Keratinocyte (primary cell): ENCODE results near the gene MAN1A2. TPM values are rescaled to one million over a fixed set of nuclear protein-coding genes. Genes with fewer than 3 reads are reported as not detected.

Source experiments
- DNase-seq: peaks from one replicate; pipeline ENCODE4 v3.0.0-alpha.2; 2011; ENCODE audit warnings: low read depth, missing footprints, low spot score
- FAIRE-seq: peaks from 2 replicates; lab custom pipeline; 2011; peaks lifted over from hg19 to GRCh38; lab: Jason Lieb, UNC
- H2AFZ ChIP-seq: 2 replicates; pipeline ENCODE4 v1.6.0; 2012; ENCODE audit warnings: low read length, control low read depth, inconsistent platforms; ENCODE audit not compliant: control insufficient read depth
- H3K27ac ChIP-seq: 2 replicates; pipeline ENCODE4 v1.5.1; 2011; ENCODE audit warnings: low read length; ENCODE audit not compliant: control insufficient read depth, insufficient read depth
- H3K27me3 ChIP-seq: 3 replicates; pipeline ENCODE4 v1.6.0; 2011; ENCODE audit warnings: low read length; ENCODE audit not compliant: control insufficient read depth, insufficient read depth; ENCODE audit errors: extremely low read depth
- H3K36me3 ChIP-seq, 2 experiments: 2 replicates in 1 of 2; 3 replicates in 1 of 2; pipeline ENCODE4 v1.5.1; 2011; ENCODE audit warnings: low read length in 2 of 2, mild to moderate bottlenecking in 1 of 2; ENCODE audit not compliant: control insufficient read depth in 2 of 2, insufficient read depth in 2 of 2; ENCODE audit errors: extremely low read depth in 1 of 2
- H3K4me1 ChIP-seq: 3 replicates; pipeline ENCODE4 v1.5.1; 2011; ENCODE audit warnings: low read length; ENCODE audit not compliant: control insufficient read depth, insufficient read depth; ENCODE audit errors: extremely low read depth
- H3K4me2 ChIP-seq: 3 replicates; pipeline ENCODE4 v1.6.0; 2011; ENCODE audit warnings: low read depth, low read length; ENCODE audit not compliant: control insufficient read depth, insufficient read depth; ENCODE audit errors: extremely low read depth
- H3K4me3 ChIP-seq, 3 experiments: fragments of 200-600 bp in 1 of 3; sonication (generic) in 1 of 3; 2 replicates in 2 of 3; 3 replicates in 1 of 3; pipeline ENCODE4 v1.5.1; 2011 to 2016; ENCODE audit warnings: low read length in 3 of 3, mild to moderate bottlenecking in 3 of 3, control low read depth in 2 of 3, inconsistent platforms in 1 of 3, low read depth in 1 of 3, mixed read lengths in 1 of 3, mixed run types in 1 of 3, moderate library complexity in 1 of 3; ENCODE audit not compliant: control insufficient read depth in 2 of 3, insufficient read depth in 2 of 3; ENCODE audit errors: extremely low read depth in 1 of 3
- H3K79me2 ChIP-seq: 2 replicates; pipeline ENCODE4 v1.6.0; 2012; ENCODE audit warnings: low read length; ENCODE audit not compliant: control insufficient read depth, insufficient read depth
- H3K9ac ChIP-seq: 3 replicates; pipeline ENCODE4 v1.6.0; 2011; ENCODE audit warnings: low read length; ENCODE audit not compliant: control insufficient read depth, insufficient read depth; ENCODE audit errors: extremely low read depth
- H3K9me1 ChIP-seq: 3 replicates; pipeline ENCODE4 v1.6.0; 2011; ENCODE audit warnings: low read length; ENCODE audit not compliant: control insufficient read depth, insufficient read depth; ENCODE audit errors: extremely low read depth
- H3K9me3 ChIP-seq: 2 replicates; pipeline ENCODE4 v1.5.1; 2012; ENCODE audit warnings: low read depth, low read length; ENCODE audit not compliant: control insufficient read depth
- H4K20me1 ChIP-seq: 3 replicates; pipeline ENCODE4 v1.6.0; 2011; ENCODE audit warnings: low read length; ENCODE audit not compliant: control insufficient read depth, insufficient read depth; ENCODE audit errors: extremely low read depth
- EZH2 ChIP-seq: IDR thresholded peaks from one replicate; pipeline ENCODE4 v1.6.1; 2012; ENCODE audit warnings: inconsistent platforms, mild to moderate bottlenecking, low read length, moderate library complexity
- dilution Hi-C: fragments of 300-500 bp; cut with MboI; formaldehyde crosslinking; loops from one replicate; pipeline ENCODE4 v1.7.0; 2020; ENCODE audit warnings: low sequenced_read_pairs; ENCODE audit not compliant: extremely low pct_ligation_motif_present
- polyA plus RNA-seq, 5 experiments: library from polyadenylated mRNA; depleted of rRNA in 3 of 5; stranded (reverse) in 3 of 5; stranded (forward) in 1 of 5; unstranded in 1 of 5; fragments of >200 nt; gene quantifications; 1 replicate in 1 of 5; 2 replicates in 3 of 5; 3 replicates in 1 of 5; pipeline versions ENCODE4 v1.2.1 to v1.2.3, GENCODE V29; 2011 to 2012; ENCODE audit warnings: missing spikeins in 2 of 5, low read depth in 1 of 5, low replicate concordance in 1 of 5
- TF ChIP-seq, protein P1 (sequence below), 3 experiments: IDR thresholded peaks in 1 of 3; conservative IDR thresholded peaks in 1 of 3; optimal IDR thresholded peaks in 1 of 3; 2 replicates in 2 of 3; 3 replicates in 1 of 3; pipeline versions ENCODE3 to v1.5.1; 2011; ENCODE audit warnings: low read length in 3 of 3, mild to moderate bottlenecking in 3 of 3, moderate library complexity in 2 of 3, control low read depth in 1 of 3, inconsistent platforms in 1 of 3; ENCODE audit not compliant: insufficient read depth in 2 of 3; ENCODE audit errors: extremely low read depth in 1 of 3

MAN1A2 gene
- polyA plus RNA-seq, 1 donor (not counting 4 experiments of a cell fraction or from before 2014, with no cell fraction given), result 19.0 TPM

DNA sequence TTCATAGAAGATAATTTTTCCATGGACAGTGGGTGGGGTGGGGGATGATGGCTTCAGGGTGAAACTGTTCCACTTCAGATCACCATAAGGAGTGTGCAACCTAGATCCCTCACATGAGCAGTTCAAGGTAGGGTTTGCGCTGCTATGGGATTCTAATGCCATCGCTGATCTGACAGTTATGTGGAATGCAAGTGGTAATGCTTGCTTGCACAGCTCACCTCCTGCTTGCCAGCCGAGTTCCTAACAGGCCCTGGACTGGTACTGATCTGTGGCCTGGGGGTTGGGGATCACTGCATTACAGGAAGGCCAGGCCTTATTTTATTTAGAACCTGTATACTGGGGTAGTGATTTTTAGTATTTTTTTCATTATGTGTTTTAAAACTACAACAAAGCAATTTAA is 22.0 kb downstream of the MAN1A2 start:
- Histone ChIP-seq H2AFZ (no peak overlapping the region), H3K27me3 (no peaks in the 10 kb centered on the region), H3K4me2 (no peak overlapping the region), H3K9me3 (no peaks in the 10 kb centered on the region), H3K9ac (no peak overlapping the region), H3K79me2 (peaks cover 36% of the 10 kb centered on the region), H3K9me1 (no peaks in the 10 kb centered on the region), H3K4me3 (no peak overlapping the region), H4K20me1 (no peaks in the 10 kb centered on the region), H3K27ac (no peak overlapping the region), H3K36me3 (no peaks in the 10 kb centered on the region), H3K4me1 (no peaks in the 10 kb centered on the region)
- FAIRE-seq, result no peak
- dilution Hi-C loops, result no loop called here
- DNase-seq, result no peak
- no peak for TF ChIP-seq EZH2
- TF ChIP-seq, protein P1, sequence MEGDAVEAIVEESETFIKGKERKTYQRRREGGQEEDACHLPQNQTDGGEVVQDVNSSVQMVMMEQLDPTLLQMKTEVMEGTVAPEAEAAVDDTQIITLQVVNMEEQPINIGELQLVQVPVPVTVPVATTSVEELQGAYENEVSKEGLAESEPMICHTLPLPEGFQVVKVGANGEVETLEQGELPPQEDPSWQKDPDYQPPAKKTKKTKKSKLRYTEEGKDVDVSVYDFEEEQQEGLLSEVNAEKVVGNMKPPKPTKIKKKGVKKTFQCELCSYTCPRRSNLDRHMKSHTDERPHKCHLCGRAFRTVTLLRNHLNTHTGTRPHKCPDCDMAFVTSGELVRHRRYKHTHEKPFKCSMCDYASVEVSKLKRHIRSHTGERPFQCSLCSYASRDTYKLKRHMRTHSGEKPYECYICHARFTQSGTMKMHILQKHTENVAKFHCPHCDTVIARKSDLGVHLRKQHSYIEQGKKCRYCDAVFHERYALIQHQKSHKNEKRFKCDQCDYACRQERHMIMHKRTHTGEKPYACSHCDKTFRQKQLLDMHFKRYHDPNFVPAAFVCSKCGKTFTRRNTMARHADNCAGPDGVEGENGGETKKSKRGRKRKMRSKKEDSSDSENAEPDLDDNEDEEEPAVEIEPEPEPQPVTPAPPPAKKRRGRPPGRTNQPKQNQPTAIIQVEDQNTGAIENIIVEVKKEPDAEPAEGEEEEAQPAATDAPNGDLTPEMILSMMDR (optimal IDR thresholded peaks at IDR 0.05 in 1 of 3, IDR thresholded peaks at IDR 0.05 in 1 of 3, conservative IDR thresholded peaks at IDR 0.05 in 1 of 3; ENCODE audit: extremely low read depth in 1 of 3, insufficient read depth in 2 of 3, low read length in 3 of 3), result no peak

DNA sequence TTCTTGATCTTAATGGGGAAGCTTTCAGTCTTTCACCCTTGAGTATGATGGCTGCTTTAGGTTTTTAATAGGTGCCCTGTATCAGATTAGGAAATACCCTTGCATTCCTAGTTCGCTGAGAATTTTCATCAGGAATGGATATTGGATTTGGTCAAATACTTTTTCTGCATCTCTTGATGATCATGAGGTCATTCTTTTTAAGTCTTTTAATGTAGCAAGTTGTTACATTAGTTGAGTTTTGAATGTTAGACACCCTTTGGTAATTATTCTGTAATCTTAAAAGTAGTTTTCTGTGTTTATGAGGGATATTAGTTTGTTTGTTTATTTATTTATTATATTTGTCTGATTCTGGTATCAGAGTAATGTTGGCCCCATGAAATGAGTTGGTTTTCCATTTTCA is 22.5 kb downstream of the MAN1A2 start:
- H3K27me3 ChIP-seq, result no peaks in the 10 kb centered on the region
- DNase-seq (no peak), FAIRE-seq (no peak)
- no peak overlapping the region for H3K27ac ChIP-seq
- H3K4me3 ChIP-seq, result no peak overlapping the region
- H4K20me1 ChIP-seq, result no peaks in the 10 kb centered on the region
- TF ChIP-seq, protein P1 (optimal IDR thresholded peaks at IDR 0.05 in 1 of 3, IDR thresholded peaks at IDR 0.05 in 1 of 3, conservative IDR thresholded peaks at IDR 0.05 in 1 of 3; ENCODE audit: extremely low read depth in 1 of 3, insufficient read depth in 2 of 3, low read length in 3 of 3), result no peak
- no peak for TF ChIP-seq EZH2
- no peak overlapping the region for H3K4me2 ChIP-seq
- H2AFZ ChIP-seq, result no peak overlapping the region
- peaks cover 34% of the 10 kb centered on the region for H3K79me2 ChIP-seq
- H3K9me3 ChIP-seq, result no peaks in the 10 kb centered on the region
- H3K36me3 ChIP-seq, result no peaks in the 10 kb centered on the region
- H3K4me1 ChIP-seq, result no peaks in the 10 kb centered on the region
- dilution Hi-C loops, result no loop called here
- H3K9me1 ChIP-seq, result no peaks in the 10 kb centered on the region
- H3K9ac ChIP-seq, result no peak overlapping the region
